Keratinocyte (primary cell): ENCODE measurements around the gene MYMX. TPM values are rescaled to one million over a fixed set of nuclear protein-coding genes. Genes with fewer than 3 reads are reported as not detected.

Source experiments
- DNase-seq: peaks from one replicate; pipeline ENCODE4 v3.0.0-alpha.2; 2011; ENCODE audit warnings: low read depth, missing footprints, low spot score
- FAIRE-seq: peaks from 2 replicates; lab custom pipeline; 2011; peaks lifted over from hg19 to GRCh38; lab: Jason Lieb, UNC
- H2AFZ ChIP-seq: 2 replicates; pipeline ENCODE4 v1.6.0; 2012; ENCODE audit warnings: low read length, control low read depth, inconsistent platforms; ENCODE audit not compliant: control insufficient read depth
- H3K27ac ChIP-seq: 2 replicates; pipeline ENCODE4 v1.5.1; 2011; ENCODE audit warnings: low read length; ENCODE audit not compliant: control insufficient read depth, insufficient read depth
- H3K27me3 ChIP-seq: 3 replicates; pipeline ENCODE4 v1.6.0; 2011; ENCODE audit warnings: low read length; ENCODE audit not compliant: control insufficient read depth, insufficient read depth; ENCODE audit errors: extremely low read depth
- H3K36me3 ChIP-seq, 2 experiments: 2 replicates in 1 of 2; 3 replicates in 1 of 2; pipeline ENCODE4 v1.5.1; 2011; ENCODE audit warnings: low read length in 2 of 2, mild to moderate bottlenecking in 1 of 2; ENCODE audit not compliant: control insufficient read depth in 2 of 2, insufficient read depth in 2 of 2; ENCODE audit errors: extremely low read depth in 1 of 2
- H3K4me1 ChIP-seq: 3 replicates; pipeline ENCODE4 v1.5.1; 2011; ENCODE audit warnings: low read length; ENCODE audit not compliant: control insufficient read depth, insufficient read depth; ENCODE audit errors: extremely low read depth
- H3K4me2 ChIP-seq: 3 replicates; pipeline ENCODE4 v1.6.0; 2011; ENCODE audit warnings: low read depth, low read length; ENCODE audit not compliant: control insufficient read depth, insufficient read depth; ENCODE audit errors: extremely low read depth
- H3K4me3 ChIP-seq, 3 experiments: fragments of 200-600 bp in 1 of 3; sonication (generic) in 1 of 3; 2 replicates in 2 of 3; 3 replicates in 1 of 3; pipeline ENCODE4 v1.5.1; 2011 to 2016; ENCODE audit warnings: low read length in 3 of 3, mild to moderate bottlenecking in 3 of 3, control low read depth in 2 of 3, inconsistent platforms in 1 of 3, low read depth in 1 of 3, mixed read lengths in 1 of 3, mixed run types in 1 of 3, moderate library complexity in 1 of 3; ENCODE audit not compliant: control insufficient read depth in 2 of 3, insufficient read depth in 2 of 3; ENCODE audit errors: extremely low read depth in 1 of 3
- H3K79me2 ChIP-seq: 2 replicates; pipeline ENCODE4 v1.6.0; 2012; ENCODE audit warnings: low read length; ENCODE audit not compliant: control insufficient read depth, insufficient read depth
- H3K9ac ChIP-seq: 3 replicates; pipeline ENCODE4 v1.6.0; 2011; ENCODE audit warnings: low read length; ENCODE audit not compliant: control insufficient read depth, insufficient read depth; ENCODE audit errors: extremely low read depth
- H3K9me1 ChIP-seq: 3 replicates; pipeline ENCODE4 v1.6.0; 2011; ENCODE audit warnings: low read length; ENCODE audit not compliant: control insufficient read depth, insufficient read depth; ENCODE audit errors: extremely low read depth
- H3K9me3 ChIP-seq: 2 replicates; pipeline ENCODE4 v1.5.1; 2012; ENCODE audit warnings: low read depth, low read length; ENCODE audit not compliant: control insufficient read depth
- H4K20me1 ChIP-seq: 3 replicates; pipeline ENCODE4 v1.6.0; 2011; ENCODE audit warnings: low read length; ENCODE audit not compliant: control insufficient read depth, insufficient read depth; ENCODE audit errors: extremely low read depth
- CTCF ChIP-seq, 3 experiments: IDR thresholded peaks in 1 of 3; conservative IDR thresholded peaks in 1 of 3; optimal IDR thresholded peaks in 1 of 3; 2 replicates in 2 of 3; 3 replicates in 1 of 3; pipeline versions ENCODE3 to v1.5.1; 2011; ENCODE audit warnings: low read length in 3 of 3, mild to moderate bottlenecking in 3 of 3, moderate library complexity in 2 of 3, control low read depth in 1 of 3, inconsistent platforms in 1 of 3; ENCODE audit not compliant: insufficient read depth in 2 of 3; ENCODE audit errors: extremely low read depth in 1 of 3
- EZH2 ChIP-seq: IDR thresholded peaks from one replicate; pipeline ENCODE4 v1.6.1; 2012; ENCODE audit warnings: inconsistent platforms, mild to moderate bottlenecking, low read length, moderate library complexity
- dilution Hi-C: fragments of 300-500 bp; cut with MboI; formaldehyde crosslinking; loops from one replicate; pipeline ENCODE4 v1.7.0; 2020; ENCODE audit warnings: low sequenced_read_pairs; ENCODE audit not compliant: extremely low pct_ligation_motif_present
- polyA plus RNA-seq, 5 experiments: library from polyadenylated mRNA; depleted of rRNA in 3 of 5; stranded (reverse) in 3 of 5; stranded (forward) in 1 of 5; unstranded in 1 of 5; fragments of >200 nt; gene quantifications; 1 replicate in 1 of 5; 2 replicates in 3 of 5; 3 replicates in 1 of 5; pipeline versions ENCODE4 v1.2.1 to v1.2.3, GENCODE V29; 2011 to 2012; ENCODE audit warnings: missing spikeins in 2 of 5, low read depth in 1 of 5, low replicate concordance in 1 of 5

MYMX gene
- polyA plus RNA-seq, 1 donor (not counting 4 experiments of a cell fraction or from before 2014, with no cell fraction given) = 0.09 TPM

GRCh38 chr6:44262467-44263353 is 46.0 kb downstream of the MYMX start:
- Histone ChIP-seq H2AFZ (no peak overlapping the region), H3K4me1 (peaks cover 26% of the 10 kb centered on the region), H3K9ac (peak overlapping the region; percentile 86), H3K4me2 (peak overlapping the region; percentile 89), H3K27ac (peak overlapping the region; percentile 19), H4K20me1 (no peaks in the 10 kb centered on the region), H3K9me1 (no peaks in the 10 kb centered on the region), H3K9me3 (no peaks in the 10 kb centered on the region), H3K79me2 (peaks cover 26% of the 10 kb centered on the region), H3K27me3 (no peaks in the 10 kb centered on the region), H3K36me3 (peaks cover 17 to 20% of the 10 kb centered on the region in 2 experiments), H3K4me3 (peak overlapping the region; percentile 63 to 80 (median 69))
- DNase-seq = no peak
- no peak for TF ChIP-seq CTCF (optimal IDR thresholded peaks at IDR 0.05 in 1 of 3, IDR thresholded peaks at IDR 0.05 in 1 of 3, conservative IDR thresholded peaks at IDR 0.05 in 1 of 3; ENCODE audit: extremely low read depth in 1 of 3, insufficient read depth in 2 of 3, low read length in 3 of 3)
- TF ChIP-seq EZH2 = no peak
- dilution Hi-C loops = no loop called here
- no peak for FAIRE-seq

- Histone ChIP-seq H2AFZ (no peak overlapping the region), H3K9me3 (no peaks in the 10 kb centered on the region), H3K4me2 (peak overlapping the region; percentile 89), H3K27me3 (peaks cover 2% of the 10 kb centered on the region), H3K4me1 (peaks cover 26% of the 10 kb centered on the region), H4K20me1 (peaks cover 1% of the 10 kb centered on the region), H3K9me1 (no peaks in the 10 kb centered on the region), H3K9ac (peak overlapping the region; percentile 86), H3K79me2 (peaks cover 26% of the 10 kb centered on the region), H3K4me3 (peak overlapping the region; percentile 63 to 80 (median 69)), H3K27ac (peak overlapping the region; percentile 30), H3K36me3 (peaks cover 15 to 17% of the 10 kb centered on the region in 2 experiments)
- FAIRE-seq = no peak
- dilution Hi-C loops = no loop called here
- no peak for DNase-seq
- TF ChIP-seq EZH2 = no peak
- TF ChIP-seq CTCF (optimal IDR thresholded peaks at IDR 0.05 in 1 of 3, IDR thresholded peaks at IDR 0.05 in 1 of 3, conservative IDR thresholded peaks at IDR 0.05 in 1 of 3; ENCODE audit: extremely low read depth in 1 of 3, insufficient read depth in 2 of 3, low read length in 3 of 3) = no peak
These were observed 46.8 kb downstream of the MYMX start for GRCh38 chr6:44263354-44264100.
